ENCODE results near the gene C1GALT1C1.

GRCh38 chrX:120668357-120668756 is 38.5 kb upstream of the C1GALT1C1 start:
- no peak for TF ChIP-seq CTCF (IDR thresholded peaks at IDR 0.05)
- no peak for TF ChIP-seq EZH2 (IDR thresholded peaks at IDR 0.05)
